Ishikawa (cell line): ENCODE measurements around the gene STAC2.

ENCODE experiments used
- CEBPB ChIP-seq: IDR thresholded peaks from 2 replicates; pipeline ENCODE4 v1.6.1; 2012
- CREB1 ChIP-seq: IDR thresholded peaks from 2 replicates; pipeline ENCODE4 v1.6.1; 2012; ENCODE audit warnings: low read depth
- EGR1 ChIP-seq: IDR thresholded peaks from 2 replicates; pipeline ENCODE4 v1.6.1; 2012
- EP300 ChIP-seq: IDR thresholded peaks from 2 replicates; pipeline ENCODE4 v1.6.1; 2012; ENCODE audit warnings: borderline replicate concordance
- FOXM1 ChIP-seq: IDR thresholded peaks from 2 replicates; pipeline ENCODE4 v1.6.1; 2012; ENCODE audit warnings: low read depth, borderline replicate concordance
- NFIC ChIP-seq: IDR thresholded peaks from 2 replicates; pipeline ENCODE4 v1.6.1; 2012
- RAD21 ChIP-seq: IDR thresholded peaks from 2 replicates; pipeline ENCODE4 v1.6.1; 2012; ENCODE audit warnings: low read depth
- TAF1 ChIP-seq: IDR thresholded peaks from 2 replicates; pipeline ENCODE4 v1.6.1; 2012; ENCODE audit warnings: low read depth, mild to moderate bottlenecking
- TCF12 ChIP-seq: IDR thresholded peaks from 2 replicates; pipeline ENCODE4 v1.6.1; 2012; ENCODE audit warnings: low read depth
- TEAD4 ChIP-seq: IDR thresholded peaks from 2 replicates; pipeline ENCODE4 v1.6.1; 2012
- YY1 ChIP-seq: IDR thresholded peaks from 2 replicates; pipeline ENCODE4 v1.6.1; 2012; ENCODE audit warnings: low read depth
- ZBTB7A ChIP-seq: IDR thresholded peaks from 2 replicates; pipeline ENCODE4 v1.6.1; 2012; ENCODE audit warnings: low read depth
- TF ChIP-seq, protein P1 (sequence below): IDR thresholded peaks from 2 replicates; pipeline ENCODE4 v1.6.1; 2012; ENCODE audit warnings: low read depth, mild to moderate bottlenecking
- TF ChIP-seq, protein P2 (sequence below): IDR thresholded peaks from 2 replicates; pipeline ENCODE4 v1.6.1; 2012
- TF ChIP-seq, protein P3 (sequence below): IDR thresholded peaks from 2 replicates; pipeline ENCODE4 v1.6.1; 2012

STAC2 gene

DNA sequence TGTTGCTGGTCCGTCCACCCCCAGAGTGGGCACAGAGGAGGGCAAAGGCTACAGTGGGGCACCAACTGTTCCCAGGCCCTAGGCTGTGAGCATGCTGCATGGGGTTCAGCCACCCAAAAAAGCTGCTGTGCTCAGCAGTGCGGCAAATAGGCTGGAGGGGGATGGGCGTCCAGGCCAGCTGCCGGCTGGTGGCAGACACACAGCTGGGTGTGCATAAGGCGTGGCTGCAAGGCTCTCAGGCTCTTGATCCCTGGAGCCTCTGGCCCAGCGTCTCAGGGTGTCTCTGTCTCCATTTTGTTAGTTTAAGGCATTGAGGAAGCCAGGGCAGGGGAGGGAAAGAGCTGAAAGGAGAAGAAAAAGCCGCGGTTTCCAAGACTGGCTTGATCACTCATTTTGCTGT lies 16.9 kb downstream of the STAC2 start:
- TF ChIP-seq, protein P1, sequence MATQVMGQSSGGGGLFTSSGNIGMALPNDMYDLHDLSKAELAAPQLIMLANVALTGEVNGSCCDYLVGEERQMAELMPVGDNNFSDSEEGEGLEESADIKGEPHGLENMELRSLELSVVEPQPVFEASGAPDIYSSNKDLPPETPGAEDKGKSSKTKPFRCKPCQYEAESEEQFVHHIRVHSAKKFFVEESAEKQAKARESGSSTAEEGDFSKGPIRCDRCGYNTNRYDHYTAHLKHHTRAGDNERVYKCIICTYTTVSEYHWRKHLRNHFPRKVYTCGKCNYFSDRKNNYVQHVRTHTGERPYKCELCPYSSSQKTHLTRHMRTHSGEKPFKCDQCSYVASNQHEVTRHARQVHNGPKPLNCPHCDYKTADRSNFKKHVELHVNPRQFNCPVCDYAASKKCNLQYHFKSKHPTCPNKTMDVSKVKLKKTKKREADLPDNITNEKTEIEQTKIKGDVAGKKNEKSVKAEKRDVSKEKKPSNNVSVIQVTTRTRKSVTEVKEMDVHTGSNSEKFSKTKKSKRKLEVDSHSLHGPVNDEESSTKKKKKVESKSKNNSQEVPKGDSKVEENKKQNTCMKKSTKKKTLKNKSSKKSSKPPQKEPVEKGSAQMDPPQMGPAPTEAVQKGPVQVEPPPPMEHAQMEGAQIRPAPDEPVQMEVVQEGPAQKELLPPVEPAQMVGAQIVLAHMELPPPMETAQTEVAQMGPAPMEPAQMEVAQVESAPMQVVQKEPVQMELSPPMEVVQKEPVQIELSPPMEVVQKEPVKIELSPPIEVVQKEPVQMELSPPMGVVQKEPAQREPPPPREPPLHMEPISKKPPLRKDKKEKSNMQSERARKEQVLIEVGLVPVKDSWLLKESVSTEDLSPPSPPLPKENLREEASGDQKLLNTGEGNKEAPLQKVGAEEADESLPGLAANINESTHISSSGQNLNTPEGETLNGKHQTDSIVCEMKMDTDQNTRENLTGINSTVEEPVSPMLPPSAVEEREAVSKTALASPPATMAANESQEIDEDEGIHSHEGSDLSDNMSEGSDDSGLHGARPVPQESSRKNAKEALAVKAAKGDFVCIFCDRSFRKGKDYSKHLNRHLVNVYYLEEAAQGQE, result no peak
- TF ChIP-seq RAD21 (peak; percentile 5; the same call in 1 of the 2 replicates), NFIC (peak; percentile 43; the same call in 1 of the 2 replicates), CREB1 (no peak), TCF12 (peak; percentile 90), EP300 (peak; percentile 60), FOXM1 (peak; percentile 9; the same call in 1 of the 2 replicates)
- TF ChIP-seq, protein P2, sequence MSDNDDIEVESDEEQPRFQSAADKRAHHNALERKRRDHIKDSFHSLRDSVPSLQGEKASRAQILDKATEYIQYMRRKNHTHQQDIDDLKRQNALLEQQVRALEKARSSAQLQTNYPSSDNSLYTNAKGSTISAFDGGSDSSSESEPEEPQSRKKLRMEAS, result peak; percentile 56; the same call in 1 of the 2 replicates

DNA sequence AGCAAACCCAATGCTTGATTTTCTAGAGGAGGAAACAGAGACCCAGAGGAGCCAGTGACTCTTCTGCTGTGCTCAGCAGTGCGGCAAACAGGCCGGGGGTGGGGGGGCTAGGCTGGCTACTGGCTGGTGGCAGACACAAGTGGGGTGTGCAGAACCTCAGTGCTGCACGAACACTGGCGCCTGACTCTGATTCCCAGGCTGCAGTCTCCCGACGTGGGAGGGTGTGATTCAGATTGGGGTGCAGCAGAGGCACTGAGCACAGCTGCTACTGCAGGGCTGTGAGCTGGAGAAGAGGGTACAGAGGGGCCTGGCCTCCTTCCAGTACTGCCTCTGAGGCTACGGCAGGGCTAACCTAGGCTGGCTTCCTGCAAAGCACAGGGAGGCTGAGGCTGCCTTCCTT lies 17.6 kb downstream of the STAC2 start:
- TF ChIP-seq RAD21 (no peak), YY1 (no peak)

DNA sequence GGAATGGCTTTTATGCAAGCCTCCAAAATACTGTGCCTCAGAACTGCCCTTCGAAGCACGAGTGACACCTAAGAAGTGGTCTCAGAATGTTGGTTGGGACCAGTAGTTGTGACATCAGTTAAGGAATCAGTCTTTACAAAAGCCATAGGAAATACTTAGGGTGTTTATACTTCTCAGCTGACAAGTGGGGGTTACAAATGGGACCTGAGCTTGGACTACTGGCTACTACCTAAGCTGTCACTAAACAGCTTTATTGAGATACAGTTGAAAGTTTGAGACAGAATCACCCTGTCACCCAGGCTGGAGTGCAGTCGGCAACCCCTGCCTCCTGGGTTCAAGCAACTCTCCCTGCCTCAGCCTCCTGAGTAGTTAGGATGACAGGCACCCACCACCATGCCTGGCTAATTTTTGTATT lies 20.6 kb downstream of the STAC2 start:
- TF ChIP-seq TEAD4 (no peak), FOXM1 (no peak), RAD21 (no peak), YY1 (no peak), CREB1 (no peak), NFIC (no peak), EP300 (no peak)
- TF ChIP-seq, protein P1, result no peak
- TF ChIP-seq, protein P2, result no peak

DNA sequence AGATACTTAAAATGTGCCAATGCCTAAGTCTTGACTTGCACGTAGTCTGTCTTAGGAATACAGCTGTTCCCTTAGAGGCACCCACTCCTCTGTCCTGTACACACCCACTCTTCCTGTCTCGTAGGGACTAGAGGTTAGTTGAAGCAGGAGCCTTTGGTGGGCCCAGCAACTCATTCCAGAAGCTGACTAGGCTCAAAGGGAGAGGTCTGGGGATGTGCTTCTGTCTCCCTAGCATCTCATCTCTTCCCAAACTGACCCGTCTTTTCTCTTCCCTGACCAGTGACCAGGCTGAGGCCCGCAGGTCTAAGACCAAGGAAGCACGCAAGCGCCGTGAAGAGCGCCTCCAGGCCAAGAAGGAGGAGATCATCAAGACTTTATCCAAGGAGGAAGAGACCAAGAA lies 21.5 kb downstream of the STAC2 start:
- TF ChIP-seq TAF1 (no peak), YY1 (no peak), CREB1 (no peak), FOXM1 (no peak), EP300 (no peak), ZBTB7A (no peak), EGR1 (no peak), RAD21 (no peak), NFIC (no peak), TEAD4 (no peak), TCF12 (no peak), CEBPB (no peak)
- TF ChIP-seq, protein P1, result no peak
- TF ChIP-seq, protein P2, result no peak
- TF ChIP-seq, protein P3, sequence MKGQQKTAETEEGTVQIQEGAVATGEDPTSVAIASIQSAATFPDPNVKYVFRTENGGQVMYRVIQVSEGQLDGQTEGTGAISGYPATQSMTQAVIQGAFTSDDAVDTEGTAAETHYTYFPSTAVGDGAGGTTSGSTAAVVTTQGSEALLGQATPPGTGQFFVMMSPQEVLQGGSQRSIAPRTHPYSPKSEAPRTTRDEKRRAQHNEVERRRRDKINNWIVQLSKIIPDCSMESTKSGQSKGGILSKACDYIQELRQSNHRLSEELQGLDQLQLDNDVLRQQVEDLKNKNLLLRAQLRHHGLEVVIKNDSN, result no peak

DNA sequence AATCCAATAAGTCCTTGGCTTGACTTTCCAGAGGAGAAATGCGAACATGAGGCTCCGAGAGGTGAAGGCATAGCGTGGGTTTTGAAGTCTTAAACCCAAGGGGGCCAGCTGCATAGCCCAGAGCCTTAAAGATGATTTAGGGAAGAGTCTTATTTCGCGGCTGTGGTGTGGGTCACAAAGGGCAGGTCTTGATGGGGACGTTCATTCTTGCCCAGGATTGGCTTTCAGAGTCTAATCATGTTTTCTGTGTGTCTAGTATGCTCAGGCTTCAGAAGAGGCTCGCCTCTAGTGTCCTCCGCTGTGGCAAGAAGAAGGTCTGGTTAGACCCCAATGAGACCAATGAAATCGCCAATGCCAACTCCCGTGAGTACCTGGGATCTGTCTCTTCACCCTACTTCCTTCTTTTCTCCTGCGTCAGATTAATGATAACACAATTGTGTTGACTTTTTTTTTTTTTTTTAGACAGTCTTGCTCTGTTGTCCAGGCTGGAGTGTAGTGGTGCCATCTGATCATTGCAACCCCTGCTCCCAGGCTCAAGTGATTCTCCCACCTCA lies 24.7 kb downstream of the STAC2 start:
- TF ChIP-seq CREB1, result no peak
- no peak for TF ChIP-seq EP300
- TF ChIP-seq TCF12, result no peak
- TF ChIP-seq TEAD4, result no peak
- no peak for TF ChIP-seq FOXM1
- no peak for TF ChIP-seq CEBPB
- TF ChIP-seq YY1, result no peak
- no peak for TF ChIP-seq ZBTB7A
- no peak for TF ChIP-seq TAF1
- TF ChIP-seq, protein P2, result no peak
- TF ChIP-seq, protein P1, result no peak
- no peak for TF ChIP-seq RAD21
- TF ChIP-seq EGR1, result no peak
- TF ChIP-seq, protein P3, result no peak
- no peak for TF ChIP-seq NFIC
